ENCODE results near the gene TRIM46. TPM values are rescaled to one million over a fixed set of nuclear protein-coding genes. Genes with fewer than 3 reads are reported as not detected.
A peak's percentile ranks its signal among the peaks of the same experiment; 100 is the strongest.

The TRIM46 gene
- total and polyA plus RNA-seq, 7 experiments from 2014 or later = 0.69 to 21.9 (median 4.0) TPM

GRCh38 chr1:155184835-155185782, 11.5 kb downstream of the TRIM46 start:
- ATAC-seq (peak; percentile 87), DNase-seq (no peak)
- H3K4me1 ChIP-seq (ENCODE audit: control insufficient read depth in 2 of 2, insufficient read depth in 2 of 2, low read length in 2 of 2) = no peaks in the 10 kb centered on the region
- no peaks in the 10 kb centered on the region for H3K9me3 ChIP-seq (ENCODE audit: control insufficient read depth in 2 of 3, low read length in 3 of 3)
- H3K4me3 ChIP-seq (ENCODE audit: low read length) = no peak overlapping the region
- ChIA-PET CTCF (interaction anchor here (1.0 kb wide), 1 partner anchor 42 kb away, joined by 3 read pairs; no protein-coding TSS in a partner anchor), POLR2A (interaction anchor here (1.0 kb wide), 1 partner anchor 8 kb away, joined by 3 read pairs; no protein-coding TSS in a partner anchor)
- H3K4me3 Mint-ChIP-seq = no peak overlapping the region
- intact Hi-C loops (cut with micrococcal nuclease) = loop anchor here in 1 of 2 donors (1.0 kb wide), 1 partner anchor 8 kb away; no protein-coding TSS in a partner anchor
- no peaks in the 10 kb centered on the region for H3K27me3 Mint-ChIP-seq
- H3K27ac Mint-ChIP-seq = peak overlapping the region in 1 of 9 donors; percentile 43
- no peaks in the 10 kb centered on the region for H3K27me3 ChIP-seq (ENCODE audit: control insufficient read depth in 2 of 2, insufficient read depth in 2 of 2, low read length in 2 of 2)
- peaks cover 0 to 13% (median 7%) of the 10 kb centered on the region in 7 donors for H3K4me1 Mint-ChIP-seq
- peaks cover 0 to 10% (median 0%) of the 10 kb centered on the region in 5 donors for H3K36me3 Mint-ChIP-seq
- peaks cover 0 to 3% (median 0%) of the 10 kb centered on the region in 11 donors for H3K9me3 Mint-ChIP-seq
- H3K27ac ChIP-seq (ENCODE audit: low read depth, low read length) = no peak overlapping the region
- H3K36me3 ChIP-seq (ENCODE audit: control insufficient read depth in 2 of 3, insufficient read depth in 3 of 3, low read length in 3 of 3) = peaks cover 0 to under 1% (median 0%) of the 10 kb centered on the region in 3 experiments

- Mint-ChIP-seq H3K27me3 (no peaks in the 10 kb centered on the region), H3K36me3 (peaks cover 0 to 10% (median 0%) of the 10 kb centered on the region in 5 donors), H3K4me1 (peaks cover 0 to 13% (median 7%) of the 10 kb centered on the region in 7 donors), H3K27ac (peak overlapping the region in 1 of 9 donors; percentile 43), H3K4me3 (no peak overlapping the region), H3K9me3 (peaks cover 0 to 3% (median 0%) of the 10 kb centered on the region in 11 donors)
- Histone ChIP-seq H3K4me1 (ENCODE audit: control insufficient read depth in 2 of 2, insufficient read depth in 2 of 2, low read length in 2 of 2) (no peaks in the 10 kb centered on the region), H3K27ac (ENCODE audit: low read depth, low read length) (no peak overlapping the region), H3K9me3 (ENCODE audit: control insufficient read depth in 2 of 3, low read length in 3 of 3) (no peaks in the 10 kb centered on the region), H3K27me3 (ENCODE audit: control insufficient read depth in 2 of 2, insufficient read depth in 2 of 2, low read length in 2 of 2) (no peaks in the 10 kb centered on the region), H3K36me3 (ENCODE audit: control insufficient read depth in 2 of 3, insufficient read depth in 3 of 3, low read length in 3 of 3) (no peaks in the 10 kb centered on the region), H3K4me3 (ENCODE audit: low read length) (no peak overlapping the region)
- ChIA-PET POLR2A (interaction anchor here (0.6 to 0.8 kb wide), 2 partner anchors 38 to 57 kb away, joined by 3 read pairs; no protein-coding TSS in a partner anchor), CTCF (interaction anchor here (1.0 kb wide), 1 partner anchor 41 kb away, joined by 3 read pairs; no protein-coding TSS in a partner anchor)
- no peak for DNase-seq
- intact Hi-C loops (cut with micrococcal nuclease) = no loop called here
- no peak for ATAC-seq
Measured at GRCh38 chr1:155185783-155186066, 12.1 kb downstream of the TRIM46 start.

- ChIA-PET CTCF (no interaction called here), POLR2A (interaction anchor here (0.6 to 0.8 kb wide), 2 partner anchors 38 to 57 kb away, joined by 3 read pairs; no protein-coding TSS in a partner anchor)
- Histone ChIP-seq H3K27me3 (ENCODE audit: control insufficient read depth in 2 of 2, insufficient read depth in 2 of 2, low read length in 2 of 2) (no peaks in the 10 kb centered on the region), H3K27ac (ENCODE audit: low read depth, low read length) (no peak overlapping the region), H3K4me3 (ENCODE audit: low read length) (no peak overlapping the region), H3K4me1 (ENCODE audit: control insufficient read depth in 2 of 2, insufficient read depth in 2 of 2, low read length in 2 of 2) (no peaks in the 10 kb centered on the region), H3K36me3 (ENCODE audit: control insufficient read depth in 2 of 3, insufficient read depth in 3 of 3, low read length in 3 of 3) (no peaks in the 10 kb centered on the region), H3K9me3 (ENCODE audit: control insufficient read depth in 2 of 3, low read length in 3 of 3) (no peaks in the 10 kb centered on the region)
- peaks cover 0 to 8% (median 0%) of the 10 kb centered on the region in 5 donors for H3K36me3 Mint-ChIP-seq
- no peaks in the 10 kb centered on the region for H3K27me3 Mint-ChIP-seq
- ATAC-seq = no peak
- H3K4me3 Mint-ChIP-seq = no peak overlapping the region
- DNase-seq = no peak
- peaks cover 0 to 13% (median 7%) of the 10 kb centered on the region in 7 donors for H3K4me1 Mint-ChIP-seq
- H3K27ac Mint-ChIP-seq = no peak overlapping the region
- peaks cover 0 to 3% (median 0%) of the 10 kb centered on the region in 11 donors for H3K9me3 Mint-ChIP-seq
- intact Hi-C loops (cut with micrococcal nuclease) = no loop called here
Measured at GRCh38 chr1:155186067-155186793, 12.6 kb downstream of the TRIM46 start.

- Mint-ChIP-seq H3K36me3 (peaks cover 0 to 9% (median 0%) of the 10 kb centered on the region in 5 donors), H3K27me3 (no peaks in the 10 kb centered on the region), H3K4me3 (no peak overlapping the region), H3K27ac (peak overlapping the region in 4 of 9 donors; percentile 21 to 92 (median 61)), H3K9me3 (peaks cover 0 to 3% (median 0%) of the 10 kb centered on the region in 11 donors), H3K4me1 (peaks cover 0 to 13% (median 8%) of the 10 kb centered on the region in 7 donors)
- intact Hi-C loops (cut with micrococcal nuclease) = no loop called here
- no peaks in the 10 kb centered on the region for H3K4me1 ChIP-seq (ENCODE audit: control insufficient read depth in 2 of 2, insufficient read depth in 2 of 2, low read length in 2 of 2)
- ATAC-seq (no peak), DNase-seq (no peak)
- no peak overlapping the region for H3K4me3 ChIP-seq (ENCODE audit: low read length)
- ChIA-PET CTCF (no interaction called here), POLR2A (no interaction called here)
- H3K27me3 ChIP-seq (ENCODE audit: control insufficient read depth in 2 of 2, insufficient read depth in 2 of 2, low read length in 2 of 2) = no peaks in the 10 kb centered on the region
- no peaks in the 10 kb centered on the region for H3K36me3 ChIP-seq (ENCODE audit: control insufficient read depth in 2 of 3, insufficient read depth in 3 of 3, low read length in 3 of 3)
- no peaks in the 10 kb centered on the region for H3K9me3 ChIP-seq (ENCODE audit: control insufficient read depth in 2 of 3, low read length in 3 of 3)
- H3K27ac ChIP-seq (ENCODE audit: low read depth, low read length) = no peak overlapping the region
Measured at GRCh38 chr1:155186794-155187455, 13.3 kb downstream of the TRIM46 start.

- no peaks in the 10 kb centered on the region for H3K9me3 ChIP-seq (ENCODE audit: control insufficient read depth in 2 of 3, low read length in 3 of 3)
- peaks cover 0 to 10% (median 0%) of the 10 kb centered on the region in 5 donors for H3K36me3 Mint-ChIP-seq
- no peaks in the 10 kb centered on the region for H3K27me3 ChIP-seq (ENCODE audit: control insufficient read depth in 2 of 2, insufficient read depth in 2 of 2, low read length in 2 of 2)
- ChIA-PET POLR2A (no interaction called here), CTCF (no interaction called here)
- peaks cover 0 to 5% of the 10 kb centered on the region in 2 donors for H3K4me1 ChIP-seq (ENCODE audit: control insufficient read depth in 2 of 2, insufficient read depth in 2 of 2, low read length in 2 of 2)
- peaks cover 0 to 18% (median 13%) of the 10 kb centered on the region in 7 donors for H3K4me1 Mint-ChIP-seq
- ATAC-seq = no peak
- intact Hi-C loops (cut with micrococcal nuclease) = no loop called here
- H3K27me3 Mint-ChIP-seq = no peaks in the 10 kb centered on the region
- no peaks in the 10 kb centered on the region for H3K36me3 ChIP-seq (ENCODE audit: control insufficient read depth in 2 of 3, insufficient read depth in 3 of 3, low read length in 3 of 3)
- H3K9me3 Mint-ChIP-seq = peaks cover 0 to 3% (median 0%) of the 10 kb centered on the region in 11 donors
- H3K4me3 ChIP-seq (ENCODE audit: low read length) = no peak overlapping the region
- peak overlapping the region in 3 of 9 donors; percentile 55 to 84 (median 67) for H3K27ac Mint-ChIP-seq
- H3K27ac ChIP-seq (ENCODE audit: low read depth, low read length) = no peak overlapping the region
- no peak overlapping the region for H3K4me3 Mint-ChIP-seq
- DNase-seq = no peak
Measured at GRCh38 chr1:155187456-155187891, 13.8 kb downstream of the TRIM46 start.

- peak overlapping the region; percentile 56 to 87 (median 75) for H3K27ac Mint-ChIP-seq
- peak overlapping the region in 5 of 10 donors; percentile 28 to 54 (median 48) for H3K4me3 Mint-ChIP-seq
- ATAC-seq (no peak), DNase-seq (no peak)
- H3K9me3 ChIP-seq (ENCODE audit: control insufficient read depth in 2 of 3, low read length in 3 of 3) = no peaks in the 10 kb centered on the region
- H3K27me3 ChIP-seq (ENCODE audit: control insufficient read depth in 2 of 2, insufficient read depth in 2 of 2, low read length in 2 of 2) = no peaks in the 10 kb centered on the region
- H3K4me1 ChIP-seq (ENCODE audit: control insufficient read depth in 2 of 2, insufficient read depth in 2 of 2, low read length in 2 of 2) = peaks cover 0 to 12% of the 10 kb centered on the region in 2 donors
- H3K36me3 ChIP-seq (ENCODE audit: control insufficient read depth in 2 of 3, insufficient read depth in 3 of 3, low read length in 3 of 3) = no peaks in the 10 kb centered on the region
- CTCF ChIA-PET = no interaction called here
- H3K9me3 Mint-ChIP-seq = peaks cover 0 to 3% (median 0%) of the 10 kb centered on the region in 11 donors
- no peak overlapping the region for H3K27ac ChIP-seq (ENCODE audit: low read depth, low read length)
- H3K36me3 Mint-ChIP-seq = peaks cover 0 to 10% (median 0%) of the 10 kb centered on the region in 5 donors
- H3K27me3 Mint-ChIP-seq = no peaks in the 10 kb centered on the region
- H3K4me3 ChIP-seq (ENCODE audit: low read length) = no peak overlapping the region
- H3K4me1 Mint-ChIP-seq = peaks cover under 1 to 24% (median 19%) of the 10 kb centered on the region in 7 donors
- intact Hi-C loops (cut with micrococcal nuclease) = no loop called here
- POLR2A ChIA-PET = no interaction called here
Measured at GRCh38 chr1:155188268-155188667, 14.6 kb downstream of the TRIM46 start.

All from naive thymus-derived CD4-positive, alpha-beta T cell (primary cell).